ENCODE data around the gene RHOG. TPM values are rescaled to one million over a fixed set of nuclear protein-coding genes. Genes with fewer than 3 reads are reported as not detected.
A peak's percentile ranks its signal among the peaks of the same experiment; 100 is the strongest.

Gene RHOG
- total RNA-seq, 1 experiment from 2014 or later: 12.0 TPM

- DNase-seq (ENCODE audit: low spot score): no peak
- in situ Hi-C loops (cut with HindIII; ENCODE audit: low sequenced_read_pairs): no loop called here
Measured at GRCh38 chr11:3837793-3838192, 3.0 kb downstream of the RHOG start.

DNA sequence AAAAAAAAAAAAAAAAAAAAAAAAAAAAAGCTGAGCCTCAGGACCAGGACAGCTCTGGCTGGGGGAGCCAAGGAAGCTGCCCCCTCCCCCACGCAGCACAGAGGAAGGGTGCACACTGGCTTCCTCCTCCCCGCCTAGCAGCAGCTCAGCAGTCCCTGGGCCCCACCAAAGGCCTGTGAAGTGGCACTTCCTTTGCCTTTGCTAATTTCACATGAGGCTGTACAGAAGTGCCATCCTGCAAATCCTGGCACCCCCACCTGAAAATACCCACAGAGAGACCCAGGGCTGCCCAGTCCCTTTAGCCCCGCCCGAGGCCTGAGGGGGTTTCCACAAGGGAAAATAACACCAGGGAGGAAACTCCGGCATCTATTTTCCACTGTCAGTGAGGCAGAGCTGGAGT is 3.9 kb downstream of the RHOG start:
- in situ Hi-C loops (cut with HindIII; ENCODE audit: low sequenced_read_pairs): no loop called here
- DNase-seq (ENCODE audit: low spot score): no peak

GRCh38 chr11:3835751-3836150 is 5.0 kb downstream of the RHOG start:
- in situ Hi-C loops (cut with HindIII; ENCODE audit: low sequenced_read_pairs): no loop called here
- DNase-seq (ENCODE audit: low spot score): no peak

DNA sequence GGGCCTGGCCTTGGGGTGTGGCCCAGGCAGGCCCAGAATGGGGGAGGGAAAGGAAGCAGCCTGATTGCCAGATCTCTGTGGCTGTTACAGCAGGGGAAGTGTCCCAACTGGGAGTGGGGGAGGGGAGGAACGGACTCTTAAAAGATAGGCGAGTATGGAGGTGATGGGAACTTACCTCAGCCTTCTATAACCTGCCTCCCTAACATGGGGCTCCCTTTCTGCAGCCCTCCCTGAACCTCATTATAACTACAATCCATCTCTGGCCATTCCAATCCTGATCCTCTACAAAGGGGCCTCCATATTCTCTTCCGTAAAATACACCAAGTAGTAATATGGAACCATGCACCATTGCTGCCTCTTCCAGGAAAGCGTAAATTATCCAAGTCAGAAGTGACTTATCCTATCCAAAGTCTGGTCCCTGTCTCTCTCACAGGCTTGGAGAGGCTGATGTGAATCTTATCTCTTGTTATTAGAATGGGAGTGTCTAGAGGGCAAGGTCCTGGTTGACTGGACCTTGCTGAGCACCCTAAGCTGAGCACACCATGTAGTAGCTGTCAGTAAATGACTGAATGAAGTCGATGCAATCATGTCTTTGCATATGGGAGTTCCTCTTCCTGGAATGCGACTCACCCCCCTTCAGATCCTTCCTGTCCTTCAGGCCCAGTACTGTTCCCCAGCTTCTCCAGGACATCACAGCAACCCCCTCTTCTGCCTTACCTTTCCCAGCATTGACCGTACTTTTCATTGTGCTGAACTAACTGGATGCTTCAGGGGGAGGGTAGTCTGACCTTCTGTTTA is 5.9 kb downstream of the RHOG start:
- DNase-seq (ENCODE audit: low spot score): no peak

GRCh38 chr11:3834349-3834663 is 6.5 kb downstream of the RHOG start:
- no peak for DNase-seq (ENCODE audit: low spot score)
- in situ Hi-C loops (cut with HindIII; ENCODE audit: low sequenced_read_pairs): no loop called here

More for the DNA sequence above, 5.9 kb downstream of the RHOG start:
- in situ Hi-C loops (cut with HindIII; ENCODE audit: low sequenced_read_pairs): no loop called here

GRCh38 chr11:3833449-3833848 is 7.3 kb downstream of the RHOG start:
- DNase-seq (ENCODE audit: low spot score): no peak
- in situ Hi-C loops (cut with HindIII; ENCODE audit: low sequenced_read_pairs): no loop called here

DNA sequence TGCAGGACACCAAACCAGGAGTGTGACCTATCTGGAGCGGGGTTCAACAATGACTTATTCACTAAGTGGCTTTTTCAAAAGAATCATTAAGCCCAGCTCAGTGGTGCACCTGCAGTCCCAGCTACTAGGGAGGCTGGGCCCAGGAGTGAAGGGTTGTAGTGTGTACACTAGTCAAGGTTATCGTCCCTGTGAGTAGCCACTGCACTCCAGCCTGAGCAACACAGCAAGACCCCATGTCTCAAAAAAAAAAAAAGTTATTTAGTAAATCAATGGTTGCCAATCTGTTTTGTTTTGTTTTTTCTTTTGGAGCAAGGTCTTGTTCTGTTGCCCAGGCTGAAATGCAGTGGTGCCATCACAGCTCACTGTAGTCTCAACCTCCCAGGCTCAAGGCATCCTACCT is 7.9 kb downstream of the RHOG start:
- no peak for DNase-seq (ENCODE audit: low spot score)
- in situ Hi-C loops (cut with HindIII; ENCODE audit: low sequenced_read_pairs): no loop called here

DNA sequence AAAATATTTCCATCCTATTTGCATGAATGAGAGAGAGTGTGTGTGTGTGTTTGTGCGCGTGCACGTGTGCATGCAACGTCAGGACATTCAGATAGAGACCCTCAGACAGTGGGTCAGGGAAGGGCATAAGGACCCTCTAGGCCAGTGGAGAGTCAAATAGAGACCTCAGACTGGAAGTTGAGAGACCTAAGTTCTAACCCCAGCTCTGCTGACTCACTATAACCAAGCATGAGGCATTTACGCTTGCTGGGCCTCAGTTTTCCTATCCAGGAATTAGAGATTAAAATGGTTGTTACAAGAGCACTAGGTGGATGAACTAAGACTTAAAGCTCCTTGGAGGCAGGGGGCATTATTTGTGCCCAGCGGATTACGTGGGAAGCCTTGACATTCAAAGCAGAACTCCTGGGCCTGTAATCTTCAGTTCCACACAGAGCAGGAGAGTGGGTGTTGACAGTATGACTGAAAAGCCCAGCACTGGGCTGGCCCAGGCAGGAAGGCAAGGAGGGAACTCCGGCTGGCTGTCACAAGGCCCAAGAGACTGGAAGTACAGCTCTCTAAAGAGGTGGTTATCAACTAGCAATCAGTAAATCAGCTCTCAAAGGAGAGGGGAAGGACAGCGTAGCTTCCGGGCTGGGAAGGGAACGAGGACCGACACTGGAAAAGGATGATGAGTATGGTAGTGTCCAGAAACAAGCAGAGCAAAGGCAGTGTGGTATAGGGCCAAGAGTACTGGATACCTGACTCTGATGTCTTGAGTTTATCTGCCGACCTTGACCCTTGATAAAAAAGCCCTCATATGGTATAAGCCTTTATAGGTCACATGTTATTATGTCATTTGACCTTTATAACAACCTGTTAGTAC is 9.2 kb downstream of the RHOG start:
- no peak for DNase-seq (ENCODE audit: low spot score)
- in situ Hi-C loops (cut with HindIII; ENCODE audit: low sequenced_read_pairs): no loop called here

DNA sequence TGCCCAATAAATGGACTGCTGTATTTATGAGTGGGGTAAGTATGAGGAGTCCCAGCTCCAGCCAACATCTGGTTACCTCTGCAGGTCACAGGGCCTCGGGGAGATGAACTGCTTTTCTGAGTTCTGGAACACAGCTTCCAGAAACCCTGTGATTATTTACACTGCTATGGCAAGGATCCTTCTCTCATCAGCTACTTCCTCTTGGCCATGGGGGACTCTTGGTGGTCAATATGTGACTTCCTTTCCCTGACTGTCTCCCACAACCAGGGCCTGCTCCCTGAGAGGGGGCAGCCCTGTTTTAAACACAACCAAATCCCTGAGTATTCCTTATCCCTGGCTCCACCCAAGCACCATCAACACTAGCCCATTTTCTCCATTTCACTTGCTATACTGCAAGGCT is 10.0 kb downstream of the RHOG start:
- in situ Hi-C loops (cut with HindIII; ENCODE audit: low sequenced_read_pairs): no loop called here
- DNase-seq (ENCODE audit: low spot score): no peak

- in situ Hi-C loops (cut with HindIII; ENCODE audit: low sequenced_read_pairs): no loop called here
- DNase-seq (ENCODE audit: low spot score): no peak
Measured at GRCh38 chr11:3830088-3830487, 10.7 kb downstream of the RHOG start.

DNA sequence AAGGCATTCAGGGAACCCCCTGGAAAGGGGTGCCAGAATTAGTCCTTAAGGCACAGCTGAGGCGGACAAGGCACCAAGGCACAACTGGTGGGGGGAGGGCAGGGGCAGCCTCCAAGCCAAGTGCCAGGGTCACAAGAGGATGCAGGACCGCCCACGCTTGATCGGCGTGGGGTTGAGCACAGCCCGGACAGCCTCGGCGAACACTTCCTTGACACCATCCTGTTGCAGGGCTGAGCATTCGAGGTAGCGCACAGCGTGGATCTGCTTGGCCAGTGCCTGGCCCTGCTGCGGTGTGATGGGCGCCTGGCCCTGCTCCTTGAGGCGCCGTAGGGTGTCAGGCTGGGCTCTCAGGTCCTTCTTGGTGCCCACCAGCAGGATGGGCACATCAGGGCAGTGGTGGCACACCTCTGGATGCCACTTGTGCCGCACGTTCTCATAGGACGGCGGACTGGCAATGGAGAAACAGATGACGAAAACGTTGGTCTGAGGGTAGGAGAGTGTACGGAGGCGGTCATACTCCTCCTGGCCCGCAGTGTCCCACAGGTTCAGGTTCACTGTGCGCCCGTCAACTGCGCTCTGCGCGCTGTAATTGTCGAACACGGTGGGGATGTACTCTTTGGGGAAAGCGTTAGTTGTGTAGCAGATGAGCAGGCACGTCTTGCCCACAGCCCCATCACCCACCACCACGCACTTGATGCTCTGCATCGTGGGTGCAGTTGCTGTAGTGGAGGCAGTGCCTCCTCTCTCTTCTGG is 13.1 kb downstream of the RHOG start:
- no peak for DNase-seq (ENCODE audit: low spot score)
- in situ Hi-C loops (cut with HindIII; ENCODE audit: low sequenced_read_pairs): no loop called here

DNA sequence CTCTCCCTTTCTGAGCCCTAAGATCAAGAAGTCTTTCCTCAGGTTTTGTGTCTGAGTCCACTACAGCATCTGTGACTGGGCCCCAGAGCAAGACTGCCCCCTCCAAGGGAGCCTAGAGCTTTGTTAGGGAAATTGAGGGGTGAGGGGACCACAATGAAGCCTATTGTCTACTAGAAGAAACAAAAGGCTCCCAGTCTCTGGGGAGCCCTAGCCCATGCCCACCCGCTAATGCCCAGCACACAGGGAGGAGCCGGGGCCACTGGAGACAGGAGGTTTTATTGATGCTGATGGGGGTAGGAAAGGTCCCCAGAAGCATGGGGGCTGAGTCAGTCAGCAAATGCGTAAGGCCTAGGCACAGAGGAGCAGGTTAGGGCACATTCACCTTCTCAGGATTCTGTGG is 14.0 kb downstream of the RHOG start:
- no peak for DNase-seq (ENCODE audit: low spot score)

GRCh38 chr11:3825473-3826154 is 15.1 kb downstream of the RHOG start:
- in situ Hi-C loops (cut with HindIII; ENCODE audit: low sequenced_read_pairs): no loop called here
- no peak for DNase-seq (ENCODE audit: low spot score)

More for the DNA sequence above, 14.0 kb downstream of the RHOG start:
- in situ Hi-C loops (cut with HindIII; ENCODE audit: low sequenced_read_pairs): no loop called here

DNA sequence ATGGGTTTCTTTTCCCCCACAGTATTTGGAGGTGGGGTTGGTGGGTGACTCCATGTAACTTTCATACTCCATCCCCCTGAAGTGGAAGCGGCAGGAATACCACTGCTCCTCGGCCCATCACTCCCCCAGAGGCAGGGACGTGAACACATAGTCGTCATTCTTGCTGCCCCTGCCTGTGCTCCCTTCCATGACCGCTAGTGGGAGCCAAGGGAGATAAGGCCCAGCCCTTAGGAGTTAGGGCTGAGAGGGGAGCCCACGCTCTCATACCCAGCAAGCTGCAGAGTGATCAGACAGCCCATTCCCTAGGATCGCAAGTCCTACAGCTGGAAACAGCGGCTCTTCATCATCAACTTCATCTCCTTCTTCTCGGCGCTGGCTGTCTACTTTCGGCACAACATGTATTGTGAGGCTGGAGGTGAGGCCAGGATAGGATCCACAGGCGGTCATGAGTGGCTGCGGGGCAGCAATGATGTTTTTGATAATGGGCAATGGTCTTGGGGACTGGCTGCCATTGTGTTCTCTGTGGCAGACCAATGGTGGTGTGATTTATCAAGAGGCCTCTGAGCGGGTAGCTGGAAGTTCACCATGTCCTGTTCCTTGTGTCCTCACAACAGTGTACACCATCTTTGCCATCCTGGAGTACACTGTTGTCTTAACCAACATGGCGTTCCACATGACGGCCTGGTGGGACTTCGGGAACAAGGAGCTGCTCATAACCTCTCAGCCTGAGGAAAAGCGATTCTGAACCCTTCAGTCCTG is 15.9 kb downstream of the RHOG start:
- in situ Hi-C loops (cut with HindIII; ENCODE audit: low sequenced_read_pairs): no loop called here
- peak; percentile 44 for DNase-seq (ENCODE audit: low spot score)

GRCh38 chr11:3823762-3824506 is 16.8 kb downstream of the RHOG start:
- no peak for DNase-seq (ENCODE audit: low spot score)
- in situ Hi-C loops (cut with HindIII; ENCODE audit: low sequenced_read_pairs): no loop called here

GRCh38 chr11:3823303-3823702 is 17.5 kb downstream of the RHOG start:
- in situ Hi-C loops (cut with HindIII; ENCODE audit: low sequenced_read_pairs): no loop called here
- DNase-seq (ENCODE audit: low spot score): no peak

- in situ Hi-C loops (cut with HindIII; ENCODE audit: low sequenced_read_pairs): no loop called here
- DNase-seq (ENCODE audit: low spot score): no peak
Measured at GRCh38 chr11:3822312-3822711, 18.4 kb downstream of the RHOG start.

GRCh38 chr11:3820971-3821370 is 19.8 kb downstream of the RHOG start:
- no peak for DNase-seq (ENCODE audit: low spot score)
- in situ Hi-C loops (cut with HindIII; ENCODE audit: low sequenced_read_pairs): no loop called here
